GM10266 (cell line): ENCODE measurements around the gene PPP1R1C.

Experiments
- DNase-seq: peaks from one replicate; pipeline ENCODE4 v3.0.0; 2012; ENCODE audit errors: extremely low spot score
- TF ChIP-seq, protein P1 (sequence below): IDR thresholded peaks from 2 replicates; pipeline ENCODE4 v1.5.1; 2012; ENCODE audit warnings: mild to moderate bottlenecking, low read depth; ENCODE audit not compliant: control insufficient read depth, insufficient read depth; ENCODE audit errors: missing control alignments

The PPP1R1C gene

DNA sequence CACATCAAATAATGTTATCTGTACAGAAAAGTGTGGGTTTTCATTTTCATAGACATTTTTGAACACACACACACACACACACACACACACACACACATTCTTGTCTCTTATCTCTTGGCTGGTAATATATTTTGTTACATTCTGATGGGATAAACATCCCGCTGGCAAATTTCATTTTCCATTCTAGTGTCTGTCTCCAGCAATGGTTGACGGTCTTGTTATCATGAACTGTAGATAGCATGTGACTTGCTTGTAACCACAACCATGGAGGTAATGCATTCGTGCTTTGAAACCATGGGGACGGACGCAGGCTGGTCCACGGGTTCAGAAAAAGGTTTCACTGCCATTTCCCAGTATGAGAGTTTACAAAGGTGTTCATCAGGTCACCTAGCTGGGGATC, 156.4 kb downstream of the PPP1R1C start:
- TF ChIP-seq, protein P1, sequence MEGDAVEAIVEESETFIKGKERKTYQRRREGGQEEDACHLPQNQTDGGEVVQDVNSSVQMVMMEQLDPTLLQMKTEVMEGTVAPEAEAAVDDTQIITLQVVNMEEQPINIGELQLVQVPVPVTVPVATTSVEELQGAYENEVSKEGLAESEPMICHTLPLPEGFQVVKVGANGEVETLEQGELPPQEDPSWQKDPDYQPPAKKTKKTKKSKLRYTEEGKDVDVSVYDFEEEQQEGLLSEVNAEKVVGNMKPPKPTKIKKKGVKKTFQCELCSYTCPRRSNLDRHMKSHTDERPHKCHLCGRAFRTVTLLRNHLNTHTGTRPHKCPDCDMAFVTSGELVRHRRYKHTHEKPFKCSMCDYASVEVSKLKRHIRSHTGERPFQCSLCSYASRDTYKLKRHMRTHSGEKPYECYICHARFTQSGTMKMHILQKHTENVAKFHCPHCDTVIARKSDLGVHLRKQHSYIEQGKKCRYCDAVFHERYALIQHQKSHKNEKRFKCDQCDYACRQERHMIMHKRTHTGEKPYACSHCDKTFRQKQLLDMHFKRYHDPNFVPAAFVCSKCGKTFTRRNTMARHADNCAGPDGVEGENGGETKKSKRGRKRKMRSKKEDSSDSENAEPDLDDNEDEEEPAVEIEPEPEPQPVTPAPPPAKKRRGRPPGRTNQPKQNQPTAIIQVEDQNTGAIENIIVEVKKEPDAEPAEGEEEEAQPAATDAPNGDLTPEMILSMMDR: no peak
- no peak for DNase-seq

GRCh38 chr2:182144041-182144775, 158.6 kb downstream of the PPP1R1C start:
- DNase-seq: no peak
- TF ChIP-seq, protein P1: no peak

DNA sequence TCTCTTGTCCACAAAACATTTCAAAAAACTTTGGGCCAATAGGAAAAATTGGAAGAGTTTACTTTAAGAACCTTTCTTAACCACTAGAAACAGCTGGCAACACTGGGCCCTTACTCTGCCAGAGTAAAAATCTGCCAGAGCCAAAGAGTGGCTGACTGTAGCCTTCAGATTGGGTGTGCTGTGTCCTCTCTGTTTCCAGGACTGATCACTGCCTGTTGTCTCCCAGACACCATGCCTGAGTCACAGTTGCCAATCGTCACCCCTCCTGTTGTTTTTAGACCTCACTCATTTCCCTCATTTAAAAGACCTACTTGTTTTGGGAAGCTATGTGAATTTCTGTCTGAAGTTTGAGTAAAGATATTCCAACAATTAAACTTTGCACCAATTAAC, 159.1 kb downstream of the PPP1R1C start:
- no peak for DNase-seq
- TF ChIP-seq, protein P1: no peak

- TF ChIP-seq, protein P1: no peak
- DNase-seq: no peak
Measured at GRCh38 chr2:182148344-182148743, 162.7 kb downstream of the PPP1R1C start.

GRCh38 chr2:182163878-182164277, 178.2 kb downstream of the PPP1R1C start:
- no peak for DNase-seq
- TF ChIP-seq, protein P1: no peak

DNA sequence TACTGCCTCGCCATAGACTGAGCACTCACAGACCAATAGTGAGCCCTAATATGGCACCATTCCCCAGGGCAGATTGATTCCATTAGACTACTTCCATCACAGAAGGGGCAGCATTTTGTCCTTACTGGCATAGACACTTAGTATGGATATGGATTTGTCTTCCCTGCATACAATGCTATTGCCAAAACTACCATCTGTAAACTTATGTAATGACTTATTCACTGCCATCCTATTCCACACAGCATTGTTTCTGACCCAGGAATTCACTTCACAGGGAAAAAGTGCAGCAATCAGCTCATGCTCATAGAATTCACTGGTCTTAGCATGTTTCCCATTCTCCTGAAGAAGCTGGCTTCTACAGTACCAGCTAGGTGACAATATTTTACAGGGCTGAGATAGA, 179.0 kb downstream of the PPP1R1C start:
- TF ChIP-seq, protein P1: no peak
- no peak for DNase-seq

DNA sequence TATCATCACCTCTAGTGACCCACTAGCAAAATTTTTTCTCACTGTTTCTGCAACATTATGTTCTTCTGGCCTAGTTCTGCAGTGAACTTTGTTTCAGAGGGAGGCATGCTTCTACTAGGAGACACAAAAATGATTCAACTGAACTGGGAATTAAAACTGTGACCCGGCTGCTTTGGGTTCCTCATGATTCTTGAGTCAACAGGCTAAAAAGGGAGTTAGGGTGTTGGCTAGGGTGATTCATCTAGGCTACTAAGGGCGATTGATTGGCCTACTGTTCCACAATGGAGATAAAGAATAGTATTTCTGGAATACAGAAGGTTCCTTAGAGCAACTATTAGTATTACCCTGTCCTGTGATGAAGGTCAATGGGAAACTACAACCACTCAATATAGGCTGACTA, 179.5 kb downstream of the PPP1R1C start:
- DNase-seq: no peak
- TF ChIP-seq, protein P1: no peak
